Astrocyte (in vitro differentiated cells and primary cell): ENCODE measurements around the gene CACNA1C. TPM values are rescaled to one million over a fixed set of nuclear protein-coding genes. Genes with fewer than 3 reads are reported as not detected.

Experiments
- DNase-seq: peaks from one replicate; pipeline ENCODE4 v3.0.0-alpha.2; 2010; ENCODE audit warnings: low read depth
- FAIRE-seq: peaks from 2 replicates; lab custom pipeline; 2011; peaks lifted over from hg19 to GRCh38; lab: Jason Lieb, UNC
- H2AFZ ChIP-seq: 2 replicates; pipeline ENCODE4 v1.6.0; 2012; ENCODE audit warnings: low read depth, low read length, inconsistent platforms
- H3K27ac ChIP-seq: 2 replicates; pipeline ENCODE4 v1.5.1; 2011; ENCODE audit warnings: low read depth, low read length, inconsistent platforms
- H3K27me3 ChIP-seq: 2 replicates; pipeline ENCODE4 v1.6.0; 2011; ENCODE audit warnings: low read length, inconsistent platforms; ENCODE audit not compliant: insufficient read depth
- H3K36me3 ChIP-seq: 2 replicates; pipeline ENCODE4 v1.5.1; 2011; ENCODE audit warnings: low read length, inconsistent platforms; ENCODE audit not compliant: insufficient read depth
- H3K4me1 ChIP-seq: 2 replicates; pipeline ENCODE4 v1.5.1; 2011; ENCODE audit warnings: low read length, inconsistent platforms; ENCODE audit not compliant: insufficient read depth
- H3K4me2 ChIP-seq: 2 replicates; pipeline ENCODE4 v1.6.0; 2012; ENCODE audit warnings: low read length, inconsistent platforms
- H3K4me3 ChIP-seq: 2 replicates; pipeline ENCODE4 v1.5.1; 2011; ENCODE audit warnings: low read depth, mild to moderate bottlenecking, low read length, inconsistent platforms; ENCODE audit not compliant: insufficient read depth
- H3K79me2 ChIP-seq: 2 replicates; pipeline ENCODE4 v1.6.0; 2012; ENCODE audit warnings: mild to moderate bottlenecking, low read length, inconsistent platforms; ENCODE audit not compliant: insufficient read depth
- H3K9ac ChIP-seq: 2 replicates; pipeline ENCODE4 v1.6.0; 2012; ENCODE audit warnings: mild to moderate bottlenecking, low read length, inconsistent platforms
- H3K9me3 ChIP-seq: 2 replicates; pipeline ENCODE4 v1.5.1; 2012; ENCODE audit warnings: low read depth, mild to moderate bottlenecking, low read length, inconsistent platforms; ENCODE audit not compliant: insufficient read depth
- H4K20me1 ChIP-seq: 2 replicates; pipeline ENCODE4 v1.6.0; 2012; ENCODE audit warnings: low read length, inconsistent platforms; ENCODE audit not compliant: insufficient read depth
- H3K27ac Mint-ChIP-seq: one replicate; pipeline ENCODE4 v1.8.0; 2021; ENCODE audit warnings: mild to moderate bottlenecking, mixed read lengths; ENCODE audit not compliant: unreplicated experiment
- H3K27me3 Mint-ChIP-seq: one replicate; pipeline ENCODE4 v1.8.0; 2021; ENCODE audit warnings: low read depth, mixed read lengths; ENCODE audit not compliant: unreplicated experiment
- H3K36me3 Mint-ChIP-seq: one replicate; pipeline ENCODE4 v1.8.0; 2021; ENCODE audit warnings: low read depth, mixed read lengths; ENCODE audit not compliant: unreplicated experiment
- H3K4me1 Mint-ChIP-seq: one replicate; pipeline ENCODE4 v1.8.0; 2021; ENCODE audit warnings: low read depth, mixed read lengths; ENCODE audit not compliant: unreplicated experiment
- H3K4me3 Mint-ChIP-seq: one replicate; pipeline ENCODE4 v1.8.0; 2021; ENCODE audit warnings: mild to moderate bottlenecking, moderate library complexity, mixed read lengths; ENCODE audit not compliant: unreplicated experiment
- H3K9me3 Mint-ChIP-seq: one replicate; pipeline ENCODE4 v1.8.0; 2021; ENCODE audit warnings: mild to moderate bottlenecking, mixed read lengths; ENCODE audit not compliant: unreplicated experiment
- CTCF ChIP-seq: IDR thresholded peaks from 2 replicates; pipeline ENCODE4 v1.5.1; 2011; ENCODE audit warnings: low read depth, mild to moderate bottlenecking, inconsistent platforms, low read length, moderate library complexity; ENCODE audit not compliant: insufficient read depth
- EZH2 ChIP-seq: IDR thresholded peaks from 2 replicates; pipeline ENCODE4 v1.6.1; 2012; ENCODE audit warnings: mild to moderate bottlenecking, low read length, inconsistent platforms; ENCODE audit not compliant: insufficient read depth
- total RNA-seq: library from RNA; stranded (reverse); gene quantifications from 2 replicates; pipeline ENCODE4 v1.2.1, GENCODE V29; 2021

The CACNA1C gene
- total RNA-seq, 1 donor from 2014 or later: 2.1 TPM

- peaks cover 2% of the 10 kb centered on the region for H3K4me1 Mint-ChIP-seq
- no peak for FAIRE-seq
- no peak overlapping the region for H3K4me3 ChIP-seq
- no peak overlapping the region for H3K4me2 ChIP-seq
- H3K27ac ChIP-seq: no peak overlapping the region
- no peaks in the 10 kb centered on the region for H3K4me1 ChIP-seq
- H3K9me3 ChIP-seq: no peaks in the 10 kb centered on the region
- TF ChIP-seq CTCF (no peak), EZH2 (no peak)
- H3K9ac ChIP-seq: no peak overlapping the region
- H3K79me2 ChIP-seq: no peaks in the 10 kb centered on the region
- H3K9me3 Mint-ChIP-seq: no peaks in the 10 kb centered on the region
- H3K4me3 Mint-ChIP-seq: no peak overlapping the region
- H3K27ac Mint-ChIP-seq: no peak overlapping the region
- peaks cover 6% of the 10 kb centered on the region for H3K27me3 Mint-ChIP-seq
- no peak for DNase-seq
- no peaks in the 10 kb centered on the region for H3K27me3 ChIP-seq
- no peaks in the 10 kb centered on the region for H4K20me1 ChIP-seq
- H3K36me3 ChIP-seq: no peaks in the 10 kb centered on the region
- H3K36me3 Mint-ChIP-seq: peaks cover 2% of the 10 kb centered on the region
- no peak overlapping the region for H2AFZ ChIP-seq
Observed at GRCh38 chr12:2098852-2099251, 46.1 kb downstream of the CACNA1C start.

- no peaks in the 10 kb centered on the region for H3K9me3 Mint-ChIP-seq
- H3K4me3 ChIP-seq: no peak overlapping the region
- no peaks in the 10 kb centered on the region for H3K79me2 ChIP-seq
- peaks cover 1% of the 10 kb centered on the region for H4K20me1 ChIP-seq
- FAIRE-seq (no peak), DNase-seq (no peak)
- H3K9ac ChIP-seq: no peak overlapping the region
- no peak overlapping the region for H3K27ac Mint-ChIP-seq
- no peaks in the 10 kb centered on the region for H3K4me1 Mint-ChIP-seq
- no peaks in the 10 kb centered on the region for H3K36me3 Mint-ChIP-seq
- H3K9me3 ChIP-seq: no peaks in the 10 kb centered on the region
- no peaks in the 10 kb centered on the region for H3K4me1 ChIP-seq
- H3K36me3 ChIP-seq: no peaks in the 10 kb centered on the region
- H3K4me3 Mint-ChIP-seq: no peak overlapping the region
- peaks cover 9% of the 10 kb centered on the region for H3K27me3 Mint-ChIP-seq
- TF ChIP-seq EZH2: no peak
- no peak for TF ChIP-seq CTCF
- H3K27ac ChIP-seq: no peak overlapping the region
- H3K27me3 ChIP-seq: no peaks in the 10 kb centered on the region
- H2AFZ ChIP-seq: no peak overlapping the region
- no peak overlapping the region for H3K4me2 ChIP-seq
Observed at GRCh38 chr12:2099595-2099994, 46.8 kb downstream of the CACNA1C start.

- Histone ChIP-seq H3K79me2 (no peaks in the 10 kb centered on the region), H2AFZ (no peak overlapping the region), H3K27me3 (no peaks in the 10 kb centered on the region), H3K4me1 (no peaks in the 10 kb centered on the region), H3K4me3 (no peak overlapping the region), H3K27ac (no peak overlapping the region), H3K36me3 (no peaks in the 10 kb centered on the region), H3K4me2 (no peak overlapping the region), H3K9me3 (no peaks in the 10 kb centered on the region), H4K20me1 (peaks cover 6% of the 10 kb centered on the region), H3K9ac (no peak overlapping the region)
- no peak overlapping the region for H3K27ac Mint-ChIP-seq
- no peaks in the 10 kb centered on the region for H3K4me1 Mint-ChIP-seq
- peaks cover 5% of the 10 kb centered on the region for H3K36me3 Mint-ChIP-seq
- DNase-seq (no peak), FAIRE-seq (no peak)
- no peak for TF ChIP-seq CTCF
- no peak for TF ChIP-seq EZH2
- peaks cover 14% of the 10 kb centered on the region for H3K27me3 Mint-ChIP-seq
- H3K4me3 Mint-ChIP-seq: no peak overlapping the region
- H3K9me3 Mint-ChIP-seq: peaks cover 4% of the 10 kb centered on the region
Observed at GRCh38 chr12:2101359-2101758, 48.6 kb downstream of the CACNA1C start.
